GM19025 (cell line): Measurements from ENCODE around the gene PRKAR1B.

Experiments
- ATAC-seq: cut with Tn5 transposase; IDR thresholded peaks from one replicate; pipeline ENCODE4 v1.9.1; 2021; ENCODE audit warnings: mild to moderate bottlenecking, low read depth, moderate library complexity; ENCODE audit not compliant: unreplicated experiment

Gene PRKAR1B

DNA sequence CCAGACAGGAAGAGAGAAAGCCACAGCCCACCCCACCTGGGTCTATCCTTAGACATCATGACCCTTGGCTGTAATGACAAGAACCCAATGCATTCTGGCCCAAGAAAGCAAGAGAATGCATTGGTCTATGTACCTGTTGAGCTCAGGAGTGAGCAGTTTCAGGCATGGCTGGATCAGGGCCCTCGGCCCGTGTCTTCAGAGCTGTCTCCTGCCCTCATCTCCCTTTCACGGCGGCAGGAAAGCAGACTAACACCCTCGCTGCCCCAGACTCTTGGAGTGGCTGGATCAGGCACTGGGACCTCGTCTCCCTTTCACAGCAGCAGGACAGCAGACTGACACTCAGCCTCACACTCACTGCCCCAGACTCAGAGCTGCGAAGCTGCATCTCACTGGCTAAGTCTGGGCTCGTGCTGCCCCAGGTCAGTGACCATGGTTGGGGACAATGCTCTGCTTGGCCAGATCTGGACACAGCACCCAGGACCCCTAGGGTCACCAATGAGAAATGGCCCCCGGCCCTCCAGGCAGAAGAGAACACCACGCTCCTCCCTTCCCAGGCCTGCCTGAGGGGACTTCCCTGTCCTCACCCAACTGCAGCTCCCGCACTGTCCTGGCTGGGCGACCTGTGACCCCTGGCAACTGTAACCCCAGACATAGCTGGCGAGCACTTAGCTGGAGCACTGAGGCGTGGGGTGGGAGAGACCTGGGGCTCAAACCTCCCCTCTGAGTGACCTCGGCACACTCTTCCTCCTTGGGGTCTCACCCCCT is 194.5 kb downstream of the PRKAR1B start:
- ATAC-seq, result no peak

DNA sequence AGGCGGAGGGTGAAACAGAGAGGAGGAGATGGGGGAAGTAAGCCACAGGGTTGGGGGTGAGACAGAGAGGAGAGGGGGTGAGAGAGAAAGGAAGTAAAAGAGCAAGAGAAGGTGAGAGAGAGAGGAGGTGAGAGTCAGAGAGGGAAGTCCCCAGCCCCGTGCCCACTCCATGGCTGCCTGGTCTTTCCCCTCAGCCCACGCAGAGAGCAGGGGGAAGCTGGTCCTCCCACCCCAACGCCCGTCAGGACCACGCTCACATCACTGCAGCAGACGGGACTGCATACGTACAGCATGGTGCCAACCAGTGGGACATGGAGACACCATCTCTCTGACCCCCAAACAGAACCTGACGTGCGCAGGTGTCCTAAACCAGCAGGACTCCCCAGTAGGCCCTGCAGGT is 195.3 kb downstream of the PRKAR1B start:
- ATAC-seq, result no peak

DNA sequence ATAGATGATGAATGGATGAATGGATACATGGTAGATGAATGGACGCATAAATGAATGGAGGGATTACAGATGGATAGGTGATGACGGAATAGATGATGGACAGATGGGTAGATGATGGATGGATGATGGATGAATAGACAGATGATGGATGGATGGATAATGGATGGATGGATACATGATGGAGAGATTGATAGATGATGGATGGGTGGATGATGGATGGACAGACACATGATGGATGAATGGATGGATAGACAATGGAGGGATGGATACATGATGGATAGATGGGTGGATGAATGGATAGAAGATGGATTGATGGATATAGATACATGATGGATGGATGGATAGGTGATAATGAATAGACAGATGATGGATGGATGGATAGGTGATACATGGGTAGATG is 198.6 kb downstream of the PRKAR1B start:
- no peak for ATAC-seq

DNA sequence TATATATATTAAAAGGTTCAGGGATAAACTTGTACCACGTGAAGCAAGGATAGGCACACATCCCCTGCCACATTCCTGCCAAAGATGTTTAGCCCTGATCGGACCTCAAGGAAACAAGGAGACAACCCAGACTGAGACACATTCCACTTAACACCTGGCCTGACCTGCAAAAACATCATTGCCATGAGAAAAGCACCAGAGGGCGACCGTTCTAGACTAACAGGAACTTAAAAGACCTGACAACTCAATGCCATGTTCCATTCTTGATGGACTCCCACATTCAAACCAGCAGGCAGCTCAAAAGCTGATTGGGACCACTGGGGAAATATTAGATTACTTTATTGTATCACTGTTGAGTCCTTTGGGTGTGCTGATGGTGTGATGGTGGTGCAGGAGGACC is 199.4 kb downstream of the PRKAR1B start:
- ATAC-seq, result no peak

DNA sequence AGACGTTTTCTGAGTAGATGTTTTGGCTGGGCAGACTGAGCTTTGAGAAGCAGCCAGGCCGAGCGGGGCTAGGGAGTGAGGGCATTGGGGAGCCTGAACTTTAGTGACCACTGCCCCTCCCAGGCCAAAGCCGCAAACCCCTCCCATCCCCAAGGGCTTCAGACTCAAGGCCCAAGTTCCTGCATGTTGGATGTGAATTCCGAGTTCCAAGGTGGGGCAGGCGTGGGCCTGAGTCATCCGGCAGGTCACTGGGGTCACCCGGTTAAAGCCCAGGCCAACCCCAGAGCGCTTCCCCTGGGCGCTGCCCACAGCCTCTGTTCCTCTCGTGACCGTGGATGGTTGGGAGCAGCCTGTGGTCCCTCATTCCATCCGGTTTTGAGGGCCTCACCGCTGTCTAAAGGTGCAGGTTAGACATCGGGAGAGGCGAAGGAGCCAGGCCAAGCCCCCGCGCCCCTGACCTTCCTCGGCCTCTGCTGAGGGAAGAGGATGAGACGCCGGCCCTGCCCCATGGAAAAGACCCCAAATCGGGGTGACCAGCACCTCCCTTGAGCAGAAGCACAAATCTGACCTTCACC is 200.5 kb downstream of the PRKAR1B start:
- no peak for ATAC-seq

DNA sequence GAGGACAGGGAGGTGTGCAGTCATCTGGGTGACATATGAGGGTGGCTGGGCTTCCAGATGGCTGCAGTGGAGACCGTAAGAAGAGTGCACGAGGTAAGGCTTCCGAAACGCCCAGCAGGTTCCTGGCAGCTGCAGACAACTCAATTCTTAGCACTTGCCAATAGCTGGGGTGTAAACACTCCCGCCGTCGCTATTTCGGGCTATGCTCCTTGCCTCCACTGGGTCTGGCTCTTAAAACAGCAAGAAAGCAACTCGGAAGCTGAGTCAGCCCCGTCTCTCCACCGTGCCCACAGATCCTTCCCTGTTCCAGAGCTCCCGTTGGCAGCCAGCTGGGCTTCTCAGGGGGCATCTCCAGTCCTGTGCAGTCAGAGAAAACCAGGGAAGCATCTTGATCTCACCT is 201.3 kb downstream of the PRKAR1B start:
- ATAC-seq, result no peak

DNA sequence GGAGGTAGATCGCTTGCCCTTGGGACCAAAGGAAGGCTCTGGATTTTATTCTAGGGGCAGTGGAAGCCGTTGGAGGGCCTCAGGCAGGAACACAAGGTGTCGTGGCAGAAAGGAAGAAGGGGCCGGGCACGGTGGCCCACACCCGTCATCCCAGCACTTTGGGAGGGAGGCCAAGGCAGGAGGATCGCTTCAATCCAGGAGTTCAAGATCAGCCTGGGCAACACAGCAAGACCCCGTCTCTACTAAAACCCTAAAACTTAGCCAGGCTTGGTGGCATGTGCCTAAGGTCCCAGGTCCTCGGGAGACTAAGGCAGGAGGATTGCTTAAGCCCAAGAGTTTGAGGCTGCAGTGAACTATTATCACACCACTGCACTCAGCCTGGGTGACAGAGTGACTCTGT is 202.3 kb downstream of the PRKAR1B start:
- ATAC-seq, result no peak

DNA sequence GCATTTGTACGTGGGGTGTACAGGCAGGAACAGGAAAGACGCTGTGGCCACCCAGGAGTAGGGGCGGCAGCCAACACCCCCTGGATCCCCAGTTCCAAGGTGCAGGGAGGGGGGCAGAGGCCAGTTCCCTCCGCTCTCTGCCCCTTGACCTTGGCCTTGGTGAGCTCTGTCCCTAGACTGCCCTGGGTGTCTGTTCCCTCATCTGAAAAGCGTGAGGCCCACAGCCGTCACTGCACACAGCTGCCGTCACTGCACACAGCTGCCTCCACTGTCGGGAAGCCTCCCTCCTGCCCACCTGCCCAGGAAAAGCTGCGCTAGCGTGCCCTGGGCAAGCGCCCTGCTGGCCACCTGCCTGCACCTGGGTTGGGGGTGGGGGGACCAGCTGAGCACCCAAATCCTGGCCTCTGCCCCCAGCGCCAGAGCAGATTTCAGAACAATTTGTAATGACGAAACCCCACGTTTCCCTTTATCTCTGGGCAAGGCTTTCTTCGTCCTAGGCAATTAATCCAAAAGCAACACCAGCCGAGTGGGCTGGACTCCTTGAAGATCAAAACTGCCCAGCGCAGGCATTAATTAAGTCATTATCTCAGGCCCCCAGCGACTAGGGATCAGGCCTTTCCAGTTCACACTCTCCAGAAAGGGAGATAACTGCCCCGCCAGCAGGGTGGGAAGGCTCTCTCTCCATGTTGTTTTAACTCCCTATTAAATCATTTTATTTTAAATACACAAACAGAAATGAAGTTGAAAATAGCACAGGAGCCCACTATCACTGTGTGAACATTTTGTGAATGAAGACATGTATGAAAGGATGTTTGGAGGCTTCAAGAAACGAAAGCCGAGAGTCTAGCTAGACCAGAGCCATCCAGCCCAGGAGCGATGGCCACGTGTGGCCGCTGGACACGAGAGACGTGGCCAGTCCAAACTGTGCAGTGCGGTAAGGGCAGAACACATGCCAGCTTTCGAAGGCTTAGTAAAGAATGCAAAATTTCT is 203.4 kb downstream of the PRKAR1B start:
- no peak for ATAC-seq

DNA sequence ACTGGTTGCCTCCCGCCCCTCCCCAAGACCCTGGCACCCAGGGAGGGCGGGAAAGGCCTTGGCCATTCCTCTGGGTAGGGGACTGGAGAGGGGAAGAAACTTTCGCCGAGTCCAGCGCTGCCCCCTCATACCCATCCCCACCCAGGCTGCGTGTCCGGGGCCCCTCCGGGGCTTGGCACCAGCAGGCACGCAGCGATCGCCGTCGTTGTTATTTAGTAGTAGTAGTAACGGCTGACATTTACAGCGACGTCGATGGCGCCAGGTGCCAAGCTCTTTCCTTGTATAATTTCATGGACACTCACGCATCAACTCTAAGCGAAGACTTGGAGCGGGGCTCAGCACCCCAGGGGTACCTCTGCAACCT is 204.1 kb downstream of the PRKAR1B start:
- ATAC-seq, result no peak

DNA sequence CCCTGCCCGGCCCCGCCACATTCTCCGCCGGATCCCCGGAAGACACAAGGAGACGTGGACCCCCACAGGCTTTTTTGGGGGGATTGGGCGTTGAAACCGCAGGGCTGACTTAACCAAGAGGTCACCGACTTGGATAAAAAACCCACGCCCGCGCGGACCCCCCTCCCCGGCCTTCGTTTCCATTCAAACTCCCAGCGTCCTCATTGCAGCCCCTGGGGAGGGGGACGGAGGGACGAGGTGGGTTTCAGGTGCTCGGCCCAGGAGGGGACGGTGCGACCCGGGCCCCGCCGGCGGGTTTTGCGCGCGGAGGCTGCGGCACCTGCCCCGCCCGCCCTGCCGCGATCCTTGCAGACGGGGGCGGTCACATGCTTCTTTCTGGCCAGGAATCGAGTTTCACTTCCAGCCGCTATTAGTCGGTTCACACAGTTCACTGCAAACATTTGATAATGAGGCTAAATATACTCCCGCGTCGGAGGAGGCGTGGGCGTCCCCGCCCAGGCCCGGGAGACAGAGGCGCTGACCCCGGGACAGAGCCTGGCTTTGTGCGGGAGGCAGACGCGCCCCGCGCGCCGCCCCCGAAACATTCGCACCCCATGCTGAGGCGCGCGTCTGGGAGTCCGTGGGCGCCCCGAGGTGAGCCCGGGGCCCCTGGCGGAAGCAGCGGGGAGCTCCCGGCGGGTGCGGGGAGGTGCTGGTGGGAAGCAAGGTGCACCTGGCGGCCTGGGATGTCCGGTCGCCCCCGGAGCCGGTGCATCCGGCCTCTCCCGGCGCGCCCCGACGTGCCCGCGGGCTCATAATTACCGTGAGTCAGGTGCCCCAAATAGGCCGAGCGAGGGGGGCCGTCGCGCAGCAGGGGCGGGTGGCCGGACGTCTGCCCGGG is 204.8 kb downstream of the PRKAR1B start:
- ATAC-seq, result no peak

DNA sequence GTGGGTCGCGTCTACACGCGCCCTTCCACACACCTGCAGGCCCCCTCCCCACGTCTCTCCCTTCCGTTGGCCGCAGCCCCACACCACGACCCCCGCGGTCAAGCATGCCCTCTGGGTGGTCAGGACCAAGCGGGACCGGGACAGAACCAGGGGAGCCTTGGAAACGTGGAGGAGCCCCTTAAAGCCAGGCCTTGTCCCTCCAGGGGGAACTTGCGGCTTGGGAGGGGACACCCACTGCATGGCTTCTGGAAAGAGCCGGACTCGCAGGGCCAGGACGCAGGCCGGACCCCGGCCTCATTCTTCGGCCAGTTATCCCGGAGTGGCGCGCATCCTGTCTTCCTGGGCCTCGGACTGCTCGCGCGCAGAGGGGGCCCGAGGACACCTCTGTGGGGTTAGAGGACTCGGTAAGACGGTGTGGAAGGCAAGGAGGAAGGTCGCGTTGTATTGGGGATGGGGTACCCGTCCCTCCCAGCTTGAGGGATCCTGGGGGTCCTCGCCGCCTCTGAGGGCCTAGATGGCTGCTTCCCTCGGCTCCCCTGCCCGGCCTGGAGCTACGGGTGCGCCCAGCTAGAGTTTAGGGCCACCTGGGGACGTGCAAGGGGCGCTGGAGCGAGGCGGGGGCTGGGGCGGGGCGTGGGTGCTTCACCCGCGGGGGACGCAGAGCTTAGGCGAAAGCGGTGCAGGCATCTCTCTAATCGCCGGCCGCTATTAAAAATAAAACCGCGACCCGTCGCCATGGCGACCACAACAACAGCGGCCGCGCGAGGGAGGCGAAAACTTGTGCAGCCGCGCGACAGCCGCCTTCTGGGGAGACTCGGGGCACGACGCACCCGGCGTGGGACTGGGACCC is 205.6 kb downstream of the PRKAR1B start:
- no peak for ATAC-seq

DNA sequence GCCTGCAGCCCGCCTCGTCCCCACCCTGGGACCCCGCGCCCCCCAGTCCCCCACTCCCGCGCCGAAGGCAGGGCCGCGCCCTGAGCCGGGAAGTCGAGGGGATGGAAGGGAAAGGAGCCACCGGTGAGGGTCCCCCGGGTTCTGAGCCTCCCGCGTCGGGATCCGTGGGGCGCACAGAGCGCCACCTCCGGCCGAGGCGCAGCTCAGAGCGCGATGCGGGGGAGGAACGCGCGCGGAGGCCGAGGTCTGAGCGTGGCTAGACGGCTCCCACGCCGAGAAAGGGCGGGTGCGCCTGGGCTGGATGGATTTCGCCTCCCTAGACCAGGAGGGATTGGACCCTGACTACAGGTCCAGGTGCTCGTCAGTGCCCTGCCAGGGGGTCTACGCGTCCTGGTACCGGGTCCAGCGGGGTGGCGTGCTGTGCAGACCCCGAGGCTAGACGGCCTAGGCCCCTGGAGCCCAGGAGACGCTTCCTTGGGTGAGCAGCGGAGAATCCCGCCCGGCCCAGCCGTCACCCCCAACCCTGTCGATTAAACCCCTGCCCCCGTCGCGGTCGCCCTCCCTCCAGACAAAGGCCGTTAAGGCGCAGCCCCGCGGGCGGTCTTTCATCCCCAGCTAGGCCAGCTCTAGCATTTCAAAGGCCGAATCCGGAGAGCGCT is 206.4 kb downstream of the PRKAR1B start:
- ATAC-seq, result no peak

DNA sequence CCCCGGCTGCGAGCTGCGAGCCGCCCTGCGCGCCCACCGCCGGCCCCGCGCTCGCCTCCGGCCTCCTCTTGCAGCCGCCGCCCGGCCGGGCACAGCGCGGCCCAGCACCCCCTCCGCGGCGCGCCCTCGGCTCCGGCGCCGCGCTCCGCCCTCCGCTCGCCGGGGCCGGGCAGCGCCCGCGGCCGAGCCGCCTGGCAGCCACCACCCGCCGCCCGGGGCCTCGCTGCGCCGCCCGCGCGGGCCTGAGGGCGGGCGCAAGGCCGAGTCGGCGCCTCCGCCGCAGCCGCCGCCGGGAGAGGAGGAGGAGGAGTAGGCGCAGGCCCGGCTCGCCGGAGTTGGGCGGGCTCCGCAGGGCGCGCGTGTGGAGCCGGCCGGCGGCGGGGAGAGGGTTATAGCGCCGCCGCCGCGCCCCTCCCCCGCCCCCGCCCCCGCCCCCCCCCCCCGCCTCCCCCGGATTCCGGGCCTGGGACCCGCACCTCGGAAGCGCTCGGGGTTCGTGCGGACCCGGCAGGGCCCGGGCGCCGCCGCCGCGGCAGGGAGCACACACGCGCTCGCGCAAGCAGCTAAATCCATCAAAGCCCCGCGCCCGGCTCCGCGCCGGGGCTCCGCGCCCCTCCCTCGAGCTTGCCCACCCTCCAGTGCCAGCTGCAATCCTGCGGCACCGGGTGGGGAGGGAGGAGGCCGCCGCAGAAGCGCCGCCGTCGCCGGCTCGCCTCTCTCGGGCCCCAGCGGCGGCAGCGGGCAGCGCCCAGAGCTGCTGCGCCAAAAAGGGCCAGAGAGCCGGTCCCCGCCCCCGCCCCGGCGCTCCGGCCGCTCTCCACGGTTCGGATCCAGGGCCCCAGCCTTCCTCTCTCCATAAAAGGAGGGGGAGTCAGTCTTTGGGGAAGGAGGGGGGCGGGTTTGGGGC is 207.3 kb downstream of the PRKAR1B start, which contains the start of gene PDGFA:
Gene PDGFA (minus strand): TSS at position 363 of the 907 bp plus-strand sequence. CDS start 845 bp downstream, outside the sequence.
- no peak for ATAC-seq

DNA sequence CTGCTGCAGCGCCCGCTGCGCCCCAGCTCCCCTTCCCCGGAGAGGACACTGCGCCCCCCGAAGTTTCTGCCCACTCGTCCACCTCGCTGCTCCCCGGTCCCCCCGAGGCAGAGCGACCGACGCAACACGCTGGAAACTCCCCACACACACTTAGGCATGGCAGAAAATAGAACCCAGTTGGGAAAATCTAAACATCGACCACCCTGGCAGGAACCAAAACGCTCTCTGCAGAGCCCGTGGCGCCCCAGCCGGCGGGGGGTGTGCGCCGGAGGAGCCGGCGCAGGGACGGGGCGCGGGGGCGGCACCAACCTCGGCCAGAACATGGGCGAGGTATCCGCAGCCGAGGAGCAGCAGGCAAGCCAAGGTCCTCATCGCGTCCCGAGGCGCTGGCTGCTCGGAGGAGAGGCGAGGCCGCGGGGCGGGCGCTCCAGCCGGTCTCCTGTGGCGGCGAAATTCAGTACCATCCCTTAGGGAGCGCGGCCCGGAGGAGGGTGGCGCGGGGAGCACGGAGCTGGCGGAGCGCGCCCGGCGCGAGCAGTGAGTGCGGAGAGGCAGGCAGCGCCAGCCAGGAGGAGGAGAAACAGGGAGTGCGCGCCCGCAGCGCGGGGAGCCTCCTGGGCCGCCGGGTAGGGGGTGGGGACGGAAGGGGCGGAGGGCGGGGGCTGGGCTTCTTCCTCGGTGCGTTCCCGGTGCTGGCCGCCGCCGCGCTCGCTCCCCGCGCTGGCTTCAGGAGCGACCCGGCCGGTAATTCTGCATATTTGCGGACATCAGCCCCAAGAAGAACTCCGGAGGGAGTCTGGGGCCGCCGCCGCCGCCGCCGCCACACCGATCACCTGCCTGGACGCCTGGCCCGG is 208.2 kb downstream of the PRKAR1B start:
- ATAC-seq, result no peak

DNA sequence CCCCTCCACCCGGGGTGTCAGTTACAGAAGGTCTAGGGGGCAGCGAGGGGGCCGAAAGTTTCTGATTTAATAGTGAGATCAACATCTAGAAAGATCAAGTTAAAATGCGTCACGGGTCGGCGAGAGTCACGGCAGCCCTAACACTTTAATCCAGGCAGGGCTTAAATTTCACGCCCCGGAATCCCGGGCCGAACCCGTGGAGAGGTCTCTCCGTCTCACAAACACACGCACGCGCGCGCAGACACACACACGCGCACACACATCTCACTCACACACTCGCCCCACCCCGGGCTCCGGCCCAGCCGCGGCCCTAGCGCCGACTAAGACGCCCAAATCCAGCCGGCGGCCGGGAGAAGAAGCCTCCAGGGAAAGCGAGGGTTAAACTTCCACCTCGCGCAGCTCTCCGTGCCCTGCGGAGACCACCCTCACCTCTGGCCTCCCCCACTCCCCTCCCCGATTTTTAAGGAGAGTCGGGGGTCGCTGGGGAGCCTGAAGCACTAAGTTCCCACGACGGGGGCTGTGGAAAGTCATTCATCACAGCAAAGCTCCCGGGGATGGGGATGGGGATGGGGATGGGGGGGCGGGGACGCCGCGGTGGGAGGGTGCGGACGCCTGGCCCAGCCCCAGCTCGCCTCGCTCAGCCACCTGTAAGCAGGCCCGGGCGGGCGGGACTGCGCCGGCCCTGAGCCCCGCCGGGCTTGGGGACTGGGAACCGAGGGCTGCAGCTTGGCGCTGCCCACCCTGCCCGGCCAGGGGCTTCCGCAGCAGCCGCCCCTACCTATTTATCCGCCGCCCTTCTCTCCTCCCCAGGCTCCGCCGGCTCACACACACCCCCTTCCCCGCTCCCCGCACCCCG is 209.1 kb downstream of the PRKAR1B start:
- ATAC-seq, result no peak
